GM18867 (cell line): ENCODE measurements around the gene MCM9.
"Not testable (repeated sequence)": the region's sequence is repeated elsewhere in the genome, so short reads cannot be mapped to it uniquely, and the experiment has no call there.

Experiments used
- ATAC-seq: cut with Tn5 transposase; IDR thresholded peaks from one replicate; pipeline ENCODE4 v1.9.1; 2021; ENCODE audit warnings: mild to moderate bottlenecking, moderate library complexity; ENCODE audit not compliant: unreplicated experiment

MCM9 gene

GRCh38 chr6:118772886-118773285 is 162.1 kb downstream of the MCM9 start:
- ATAC-seq, result no peak

DNA sequence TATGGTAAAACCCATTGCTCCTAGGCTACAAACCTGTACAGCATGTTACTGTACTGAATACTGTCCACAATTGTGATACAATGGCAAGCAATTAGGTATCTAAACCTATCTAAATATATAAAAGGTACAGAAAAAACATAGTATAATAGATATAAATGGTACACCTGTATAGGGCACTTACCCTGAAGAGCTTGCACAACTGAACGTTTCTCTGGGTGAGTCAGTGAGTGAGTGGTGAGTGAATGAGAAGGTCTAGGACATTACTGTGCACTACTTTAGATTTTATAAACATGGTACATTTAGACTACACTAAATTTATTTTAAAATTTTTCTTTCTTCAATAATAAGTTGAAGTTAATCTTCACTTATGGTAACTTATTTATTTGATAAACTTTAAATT is 163.7 kb downstream of the MCM9 start:
- ATAC-seq, result no peak

DNA sequence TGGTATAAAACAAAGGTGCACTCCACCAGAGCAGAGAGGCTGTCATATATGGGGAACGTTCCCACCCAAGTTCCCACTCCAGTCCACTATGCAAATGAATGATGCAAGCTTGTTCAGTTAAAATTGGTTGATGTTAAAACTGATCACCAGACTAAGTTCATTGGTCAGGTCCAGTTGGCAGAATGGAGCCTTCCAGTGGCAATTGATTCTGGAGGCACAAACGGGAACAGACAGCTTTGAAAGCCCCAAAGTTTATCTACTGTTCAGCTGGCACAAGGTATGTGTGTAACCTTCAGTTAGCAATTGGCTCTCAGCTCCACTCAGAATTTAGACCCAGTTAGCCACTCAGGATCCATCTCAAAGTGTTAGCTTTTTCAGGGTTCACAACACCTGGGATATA is 164.1 kb downstream of the MCM9 start:
- ATAC-seq, result no peak

DNA sequence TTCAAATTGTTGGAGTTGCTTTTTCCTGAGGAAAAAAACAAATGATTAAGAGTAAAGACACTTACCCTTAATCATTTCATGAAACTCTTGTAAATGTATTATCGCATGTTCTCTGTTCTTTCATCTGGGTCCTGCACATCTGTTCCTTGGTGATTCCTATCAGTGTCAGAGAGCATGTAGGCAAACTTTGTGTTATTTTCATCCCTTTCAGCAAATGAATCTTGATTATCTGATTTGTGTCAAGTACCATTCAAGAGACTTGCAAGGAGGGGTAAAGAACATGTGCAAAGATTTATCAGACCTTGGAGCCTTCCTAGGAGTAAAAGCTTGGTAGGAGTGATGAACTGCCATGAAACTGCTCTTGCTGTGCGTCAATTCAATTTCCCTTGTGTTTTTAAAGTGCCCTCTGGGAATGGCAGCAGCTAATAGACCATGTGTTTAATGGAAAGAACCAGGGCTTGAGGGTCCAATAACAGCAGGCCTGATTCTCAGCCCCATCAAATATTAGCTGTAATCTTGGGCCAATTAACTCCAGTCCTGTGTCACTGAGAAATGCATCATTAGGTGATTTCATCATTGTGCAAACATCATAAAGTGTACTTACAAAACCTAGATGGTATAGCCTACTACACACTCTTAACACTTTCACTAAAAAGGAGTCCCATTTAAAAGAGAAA is 164.7 kb downstream of the MCM9 start:
- ATAC-seq, result no peak

DNA sequence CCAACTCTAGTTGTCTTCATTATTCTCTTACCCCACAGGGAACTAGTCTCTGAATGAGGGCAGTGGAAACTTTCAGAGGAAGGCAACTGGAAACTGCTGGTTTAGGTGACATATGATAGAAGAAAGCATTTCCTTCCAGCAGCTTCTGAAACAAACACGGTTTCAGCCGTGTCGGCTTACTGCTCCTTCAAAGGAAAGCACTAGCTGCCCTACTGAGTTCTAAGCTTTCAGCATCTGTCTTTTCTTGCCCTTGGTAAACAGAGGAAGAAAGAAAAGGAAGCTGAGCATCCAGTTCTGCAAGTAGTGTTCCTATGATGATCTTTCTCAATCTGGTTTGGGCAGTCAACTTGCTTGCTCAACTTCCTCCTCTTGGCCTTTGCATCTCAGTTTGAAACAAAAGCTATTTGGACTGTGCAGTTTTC is 166.0 kb downstream of the MCM9 start:
- peak; percentile 93 for ATAC-seq

DNA sequence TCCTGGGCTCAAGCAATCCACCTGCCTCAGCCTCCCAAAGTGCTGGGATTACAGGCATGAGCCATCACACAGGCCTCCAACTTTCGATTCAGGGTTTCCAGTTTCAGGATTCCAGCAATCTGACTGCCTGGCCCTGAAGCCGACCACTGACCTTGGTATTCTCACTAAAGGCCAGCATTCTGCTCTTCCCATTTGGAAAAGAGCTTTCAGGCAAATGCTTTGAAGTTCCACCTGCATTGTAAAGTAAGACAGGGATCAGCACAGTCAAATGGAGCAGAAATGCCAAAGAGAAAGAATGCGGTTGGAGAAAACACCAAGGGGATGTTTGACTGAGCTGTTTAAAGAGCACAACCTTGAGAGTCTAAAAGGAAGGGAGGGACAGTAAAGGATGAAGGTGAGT is 166.5 kb downstream of the MCM9 start:
- no peak for ATAC-seq

DNA sequence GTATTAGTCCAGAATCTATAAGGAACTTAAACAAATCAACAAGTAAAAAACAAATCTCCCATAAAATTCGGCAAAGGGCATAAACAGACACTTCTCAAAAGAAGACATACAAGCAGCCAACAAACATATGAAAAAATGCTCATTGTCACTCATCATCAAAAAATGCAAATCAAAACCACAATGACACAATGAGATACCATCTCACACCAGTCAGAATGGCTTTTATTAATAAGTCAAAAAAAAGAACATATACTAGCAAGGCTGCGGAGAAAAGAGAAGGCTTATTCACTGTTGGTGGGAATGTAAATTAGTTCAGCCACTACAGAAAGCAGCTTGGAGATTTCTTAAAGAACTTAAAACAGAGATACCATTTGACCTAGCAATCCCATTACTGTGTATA is 169.6 kb downstream of the MCM9 start:
- not testable (repeated sequence) for ATAC-seq

- no peak for ATAC-seq
These were observed 170.2 kb downstream of the MCM9 start for GRCh38 chr6:118764766-118765165.
